Panc1 (cell line): ENCODE results near the gene JUN. TPM values are rescaled to one million over a fixed set of nuclear protein-coding genes. Genes with fewer than 3 reads are reported as not detected.

ENCODE experiments used
- ATAC-seq: fragments of 200-7000 bp; cut with Tn5 transposase; 2 replicates; pipeline ENCODE4 v1.9.1; 2020; ENCODE audit warnings: mild to moderate bottlenecking, moderate library complexity
- BruUV-seq: library from RNA; stranded (reverse); fragments of 400-500 nt; replicated peaks from 2 replicates; lab custom pipeline; 2021; lab: Mats Ljungman, UMichigan
- CTCF ChIA-PET: fragments of 300-600 bp; sonication (Branson Sonifier 250); formaldehyde crosslinking; loops from one replicate; lab custom pipeline; 2022; ENCODE audit warnings: antibody characterized with exemption; lab: Charles Lee
- POLR2A ChIA-PET: fragments of 300-600 bp; sonication (Branson Sonifier 250); formaldehyde crosslinking; loops from one replicate; lab custom pipeline; 2022; ENCODE audit warnings: antibody characterized with exemption; lab: Charles Lee
- DNase-seq: peaks from one replicate; pipeline ENCODE4 v3.0.0-alpha.2; 2010; ENCODE audit warnings: low read depth, low spot score
- H3K27ac ChIP-seq: 2 replicates; pipeline ENCODE4 v1.5.1; 2011; ENCODE audit warnings: mild to moderate bottlenecking, low read length, inconsistent platforms
- H3K27me3 ChIP-seq: fragments of 200-500 bp; sonication (Bioruptor generic); 2 replicates; pipeline ENCODE4 v1.6.0; 2014; ENCODE audit warnings: low read length, inconsistent platforms; ENCODE audit not compliant: control insufficient read depth, insufficient read depth
- H3K36me3 ChIP-seq: fragments of 200-500 bp; sonication (Bioruptor generic); 2 replicates; pipeline ENCODE4 v1.5.1; 2014; ENCODE audit warnings: inconsistent platforms, mild to moderate bottlenecking, low read length, moderate library complexity; ENCODE audit not compliant: control insufficient read depth, insufficient read depth
- H3K4me1 ChIP-seq: 2 replicates; pipeline ENCODE4 v1.5.1; 2011; ENCODE audit warnings: inconsistent platforms, mild to moderate bottlenecking, low read length, moderate library complexity; ENCODE audit not compliant: control insufficient read depth, insufficient read depth
- H3K4me3 ChIP-seq, 2 experiments: 2 replicates each; pipeline ENCODE4 v1.5.1; 2011 to 2012; ENCODE audit warnings: low read depth in 2 of 2, low read length in 2 of 2, mild to moderate bottlenecking in 2 of 2, inconsistent platforms in 1 of 2, moderate library complexity in 1 of 2
- H3K9me3 ChIP-seq: fragments of 200-500 bp; sonication (Bioruptor generic); 2 replicates; pipeline ENCODE4 v1.5.1; 2014; ENCODE audit warnings: low read depth, mild to moderate bottlenecking, inconsistent platforms, low read length, moderate library complexity; ENCODE audit not compliant: control insufficient read depth, insufficient read depth
- POLR2AphosphoS5 ChIP-seq: IDR thresholded peaks from 2 replicates; pipeline ENCODE4 v1.6.1; 2012; ENCODE audit warnings: mild to moderate bottlenecking, low read depth, low read length, moderate library complexity
- SIN3A ChIP-seq: IDR thresholded peaks from 2 replicates; pipeline ENCODE4 v1.6.1; 2012; ENCODE audit warnings: low read depth, mild to moderate bottlenecking, low read length, moderate library complexity, borderline replicate concordance; ENCODE audit not compliant: insufficient read depth
- TCF7L2 ChIP-seq: IDR thresholded peaks from 2 replicates; pipeline ENCODE4 v1.6.1; 2011; ENCODE audit warnings: mild to moderate bottlenecking, low read depth, low read length, inconsistent platforms
- in situ Hi-C: cut with HindIII; loops from 2 replicates; pipeline ENCODE4 v1.10.0; 2016; ENCODE audit warnings: low sequenced_read_pairs, low pct_unique_long_range_greater_than_20kb
- intact Hi-C: fragments of 100-400 bp; cut with micrococcal nuclease; formaldehyde crosslinking; loops from one replicate; pipeline ENCODE4 v1.10.0; 2022; ENCODE audit not compliant: unreplicated experiment
- total RNA-seq: library from RNA; stranded (reverse); gene quantifications from one replicate; pipeline ENCODE4 v1.2.1, GENCODE V29; 2021; ENCODE audit not compliant: unreplicated experiment
- TF ChIP-seq, protein P1 (sequence below): fragments of 450-650 bp; IDR thresholded peaks from 2 replicates; pipeline ENCODE4 v1.5.1; 2017; ENCODE audit warnings: mild to moderate bottlenecking
- TF ChIP-seq, protein P2 (sequence below), 2 experiments: IDR thresholded peaks; 2 replicates each; pipeline ENCODE4 v1.6.1; 2011 to 2012; ENCODE audit warnings: low read depth in 2 of 2, control low read depth in 1 of 2, low read length in 1 of 2, mild to moderate bottlenecking in 1 of 2, moderate library complexity in 1 of 2; ENCODE audit not compliant: insufficient read depth in 1 of 2

JUN gene
- total RNA-seq, 1 experiment from 2014 or later = 70.0 TPM

DNA sequence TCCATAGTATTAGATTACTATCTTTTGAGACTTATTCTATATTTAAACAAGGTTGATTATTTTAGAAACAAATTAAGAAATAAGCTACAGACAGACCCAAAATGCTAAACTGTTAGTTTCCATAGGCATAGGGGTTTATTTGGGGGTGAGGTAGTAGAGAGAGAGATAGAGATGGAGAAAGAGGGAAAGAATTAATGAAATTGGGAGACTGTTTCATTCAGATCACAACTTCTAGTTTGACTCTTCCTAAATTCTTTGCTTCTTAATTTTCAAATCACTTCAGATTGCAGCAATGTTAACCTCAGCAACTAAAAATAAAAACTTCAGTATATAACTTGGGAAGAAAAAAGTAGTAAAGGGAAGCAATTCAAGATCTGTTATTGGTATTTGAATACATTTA lies 3.4 kb downstream of the JUN start:
- DNase-seq (no peak), ATAC-seq (no peak)
- peak overlapping the region; percentile 2; the same call in 1 of the 2 replicates for H3K27ac ChIP-seq
- no TSS peak for BruUV-seq
- H3K4me3 ChIP-seq = peak overlapping the region in 1 of 2 experiments; percentile 88; a peak in 3 of 4 replicates
- peaks cover 14% of the 10 kb centered on the region for H3K4me1 ChIP-seq
- CTCF ChIA-PET = no interaction called here
- intact Hi-C loops (loop anchor here (5.0 kb wide), 2 partner anchors 367 to 917 kb away; no protein-coding TSS in a partner anchor), in situ Hi-C loops (no loop called here)
- peaks cover 6% of the 10 kb centered on the region; the same call in 1 of the 2 replicates for H3K36me3 ChIP-seq
- TF ChIP-seq POLR2AphosphoS5 (no peak), TCF7L2 (no peak), SIN3A (no peak)
- TF ChIP-seq, protein P1, sequence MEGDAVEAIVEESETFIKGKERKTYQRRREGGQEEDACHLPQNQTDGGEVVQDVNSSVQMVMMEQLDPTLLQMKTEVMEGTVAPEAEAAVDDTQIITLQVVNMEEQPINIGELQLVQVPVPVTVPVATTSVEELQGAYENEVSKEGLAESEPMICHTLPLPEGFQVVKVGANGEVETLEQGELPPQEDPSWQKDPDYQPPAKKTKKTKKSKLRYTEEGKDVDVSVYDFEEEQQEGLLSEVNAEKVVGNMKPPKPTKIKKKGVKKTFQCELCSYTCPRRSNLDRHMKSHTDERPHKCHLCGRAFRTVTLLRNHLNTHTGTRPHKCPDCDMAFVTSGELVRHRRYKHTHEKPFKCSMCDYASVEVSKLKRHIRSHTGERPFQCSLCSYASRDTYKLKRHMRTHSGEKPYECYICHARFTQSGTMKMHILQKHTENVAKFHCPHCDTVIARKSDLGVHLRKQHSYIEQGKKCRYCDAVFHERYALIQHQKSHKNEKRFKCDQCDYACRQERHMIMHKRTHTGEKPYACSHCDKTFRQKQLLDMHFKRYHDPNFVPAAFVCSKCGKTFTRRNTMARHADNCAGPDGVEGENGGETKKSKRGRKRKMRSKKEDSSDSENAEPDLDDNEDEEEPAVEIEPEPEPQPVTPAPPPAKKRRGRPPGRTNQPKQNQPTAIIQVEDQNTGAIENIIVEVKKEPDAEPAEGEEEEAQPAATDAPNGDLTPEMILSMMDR = no peak
- TF ChIP-seq, protein P2, sequence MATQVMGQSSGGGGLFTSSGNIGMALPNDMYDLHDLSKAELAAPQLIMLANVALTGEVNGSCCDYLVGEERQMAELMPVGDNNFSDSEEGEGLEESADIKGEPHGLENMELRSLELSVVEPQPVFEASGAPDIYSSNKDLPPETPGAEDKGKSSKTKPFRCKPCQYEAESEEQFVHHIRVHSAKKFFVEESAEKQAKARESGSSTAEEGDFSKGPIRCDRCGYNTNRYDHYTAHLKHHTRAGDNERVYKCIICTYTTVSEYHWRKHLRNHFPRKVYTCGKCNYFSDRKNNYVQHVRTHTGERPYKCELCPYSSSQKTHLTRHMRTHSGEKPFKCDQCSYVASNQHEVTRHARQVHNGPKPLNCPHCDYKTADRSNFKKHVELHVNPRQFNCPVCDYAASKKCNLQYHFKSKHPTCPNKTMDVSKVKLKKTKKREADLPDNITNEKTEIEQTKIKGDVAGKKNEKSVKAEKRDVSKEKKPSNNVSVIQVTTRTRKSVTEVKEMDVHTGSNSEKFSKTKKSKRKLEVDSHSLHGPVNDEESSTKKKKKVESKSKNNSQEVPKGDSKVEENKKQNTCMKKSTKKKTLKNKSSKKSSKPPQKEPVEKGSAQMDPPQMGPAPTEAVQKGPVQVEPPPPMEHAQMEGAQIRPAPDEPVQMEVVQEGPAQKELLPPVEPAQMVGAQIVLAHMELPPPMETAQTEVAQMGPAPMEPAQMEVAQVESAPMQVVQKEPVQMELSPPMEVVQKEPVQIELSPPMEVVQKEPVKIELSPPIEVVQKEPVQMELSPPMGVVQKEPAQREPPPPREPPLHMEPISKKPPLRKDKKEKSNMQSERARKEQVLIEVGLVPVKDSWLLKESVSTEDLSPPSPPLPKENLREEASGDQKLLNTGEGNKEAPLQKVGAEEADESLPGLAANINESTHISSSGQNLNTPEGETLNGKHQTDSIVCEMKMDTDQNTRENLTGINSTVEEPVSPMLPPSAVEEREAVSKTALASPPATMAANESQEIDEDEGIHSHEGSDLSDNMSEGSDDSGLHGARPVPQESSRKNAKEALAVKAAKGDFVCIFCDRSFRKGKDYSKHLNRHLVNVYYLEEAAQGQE (IDR thresholded peaks at IDR 0.05; ENCODE audit: insufficient read depth in 1 of 2, low read depth in 2 of 2, low read length in 1 of 2) = no peak
- H3K27me3 ChIP-seq = no peaks in the 10 kb centered on the region
- POLR2A ChIA-PET = interaction anchor here (0.6 kb wide), 1 partner anchor 575 kb away, joined by 3 read pairs; no protein-coding TSS in a partner anchor
- H3K9me3 ChIP-seq = no peaks in the 10 kb centered on the region

DNA sequence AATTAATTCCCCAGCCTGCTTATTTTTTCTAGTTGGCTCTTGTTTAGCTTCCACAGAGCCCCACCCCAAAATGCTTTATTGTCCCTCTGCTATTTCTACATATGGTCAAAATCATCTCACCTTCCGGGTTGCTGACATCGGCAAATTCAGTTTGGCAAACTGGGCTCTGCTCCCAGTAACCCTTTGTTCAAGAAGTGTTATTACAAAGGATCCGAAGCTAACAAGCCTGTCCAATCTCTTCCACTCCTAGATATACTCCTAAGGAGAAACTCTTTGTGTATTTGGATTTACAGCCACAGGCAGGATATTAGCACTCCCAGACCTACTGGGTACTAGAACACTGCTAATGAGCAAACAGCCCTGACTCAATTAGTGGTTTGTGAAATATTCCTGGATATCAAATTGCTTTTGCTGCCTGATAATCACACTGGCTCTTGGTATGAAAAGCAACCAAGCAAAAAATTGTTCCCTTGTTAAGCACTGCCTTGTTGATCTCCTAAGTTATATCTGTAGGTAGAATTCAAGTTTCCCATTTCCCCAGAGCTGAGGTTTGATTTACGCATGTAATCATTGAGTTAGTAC lies 4.0 kb downstream of the JUN start:
- ChIA-PET POLR2A (interaction anchor here (0.7 kb wide), 1 partner anchor 39 kb away, joined by 5 read pairs; no protein-coding TSS in a partner anchor), CTCF (interaction anchor here (0.5 kb wide), 1 partner anchor 69 kb away, joined by 4 read pairs; no protein-coding TSS in a partner anchor)
- no peaks in the 10 kb centered on the region for H3K27me3 ChIP-seq
- peaks cover 6% of the 10 kb centered on the region; the same call in 1 of the 2 replicates for H3K36me3 ChIP-seq
- intact Hi-C loops (loop anchor here (5.0 kb wide), 2 partner anchors 367 to 917 kb away; no protein-coding TSS in a partner anchor), in situ Hi-C loops (no loop called here)
- DNase-seq = no peak
- BruUV-seq = no TSS peak
- no peak for ATAC-seq
- TF ChIP-seq SIN3A (no peak), POLR2AphosphoS5 (peak; percentile 66; the same call in 1 of the 2 replicates)
- H3K4me3 ChIP-seq = peak overlapping the region in 1 of 2 experiments; percentile 88; a peak in 3 of 4 replicates
- H3K27ac ChIP-seq = peak overlapping the region; percentile 2; the same call in 1 of the 2 replicates
- no peaks in the 10 kb centered on the region for H3K9me3 ChIP-seq
- peaks cover 12% of the 10 kb centered on the region for H3K4me1 ChIP-seq
